Neural cell (in vitro differentiated cells): ENCODE measurements around the gene FAM204A.

Experiments used
- CTCF ChIP-seq: fragments of 450-650 bp; IDR thresholded peaks from 2 replicates; pipeline ENCODE4 v1.5.1; 2014; ENCODE audit warnings: antibody characterized with exemption, mild to moderate bottlenecking, moderate library complexity; ENCODE audit not compliant: poor library complexity, severe bottlenecking
- POLR2AphosphoS5 ChIP-seq: IDR thresholded peaks from 2 replicates; pipeline ENCODE4 v1.6.1; 2012

GRCh38 chr10:118373786-118374185 is 31.7 kb upstream of the FAM204A start:
- TF ChIP-seq CTCF (no peak), POLR2AphosphoS5 (no peak)
